ENCODE results near the gene KCNT2. TPM values are rescaled to one million over a fixed set of nuclear protein-coding genes. Genes with fewer than 3 reads are reported as not detected.

Gene KCNT2
- total and polyA plus RNA-seq, 9 of the 15 experiments (the other 6 are each of a cell fraction or from before 2014, with no cell fraction given) = 0.13 to 0.73 (median 0.28) TPM

GRCh38 chr1:196515904-196516303 is 92.3 kb downstream of the KCNT2 start:
- Histone ChIP-seq H3K9ac (ENCODE audit: insufficient read depth in 1 of 2, low read depth in 2 of 2, low read length in 2 of 2) (peak overlapping the region in 1 of 2 experiments; percentile 42; a peak in 2 of 4 replicates), H4K20me1 (replicated peaks; ENCODE audit: control insufficient read depth, insufficient read depth, low read length) (no peaks in the 10 kb centered on the region), H3K9me1 (ENCODE audit: control insufficient read depth, insufficient read depth, low read length) (no peaks in the 10 kb centered on the region), H3K9me3 (replicated peaks; ENCODE audit: control insufficient read depth, insufficient read depth, low read depth, low read length) (0 out of 2 replicates have a peak, but pooled peaks cover 4% of the 10 kb centered on the region), H3K4me1 (replicated peaks in 1 of 2; ENCODE audit: control insufficient read depth in 2 of 2, insufficient read depth in 2 of 2, low read length in 2 of 2) (peaks cover 3 to 12% of the 10 kb centered on the region in 2 experiments; a peak in 3 of 5 replicates), H3K36me3 (ENCODE audit: control insufficient read depth, insufficient read depth, low read length) (no peaks in the 10 kb centered on the region), H3K27me3 (ENCODE audit: control insufficient read depth in 2 of 2, insufficient read depth in 2 of 2, low read length in 2 of 2) (no peaks in the 10 kb centered on the region), H3K27ac (ENCODE audit: extremely low read depth, low read depth, low read length) (no peak overlapping the region; the same call in 2 of the 3 replicates), H3K4me3 (no peak overlapping the region), H3K79me2 (ENCODE audit: control insufficient read depth, insufficient read depth, low read length) (no peaks in the 10 kb centered on the region), H3K4me2 (ENCODE audit: insufficient read depth, low read length) (peak overlapping the region; percentile 75), H2AFZ (ENCODE audit: low read depth, low read length) (no peak overlapping the region)
- no peak for FAIRE-seq
- no TSS peak for BruUV-seq (replicated peaks)
- peak; percentile 29 for ATAC-seq
- TF ChIP-seq YY1 (IDR thresholded peaks at IDR 0.05; ENCODE audit: borderline replicate concordance in 1 of 3, control insufficient read depth in 1 of 3, extremely low read depth in 1 of 3, insufficient read depth in 3 of 3, insufficient read length in 1 of 3, insufficient replicate concordance in 2 of 3, low read depth in 1 of 3, low read length in 2 of 3) (peak in 1 of 3 experiments; percentile 10), TCF3 (CRISPR knock-in tag; IDR thresholded peaks at IDR 0.05) (0 out of 2 replicates have a peak, but pooled peaks have one; percentile 9), SMARCA4 (IDR thresholded peaks at IDR 0.05) (no peak)
- intact Hi-C loops (cut with micrococcal nuclease) (no loop called here), in situ Hi-C loops (cut with MboI) (no loop called here)
- DNase-seq (ENCODE audit: extremely low read depth in 1 of 4, low spot score in 3 of 4) = no peak
- ChIA-PET POLR2A (no interaction called here), CTCF (ENCODE audit: low intra/inter-chr PET ratio) (no interaction called here)
- WGBS (ENCODE audit: insufficient coverage, low coverage, missing lambda C conversion rate) = 40% methylated on average over 2 of the region's 2 CpGs

GRCh38 chr1:196513821-196514220 is 94.4 kb downstream of the KCNT2 start:
- BruUV-seq (replicated peaks) = no TSS peak
- H3K4me3 ChIP-seq = no peak overlapping the region
- FAIRE-seq (no peak), ATAC-seq (no peak), DNase-seq (ENCODE audit: extremely low read depth in 1 of 4, low spot score in 3 of 4) (no peak)
- intact Hi-C loops (cut with micrococcal nuclease) (no loop called here), in situ Hi-C loops (cut with MboI) (no loop called here)
- 0 out of 2 replicates have a peak, but pooled peaks cover 3% of the 10 kb centered on the region for H3K9me3 ChIP-seq (replicated peaks; ENCODE audit: control insufficient read depth, insufficient read depth, low read depth, low read length)
- CTCF ChIA-PET (ENCODE audit: low intra/inter-chr PET ratio) = no interaction called here
- peaks cover 3 to 12% of the 10 kb centered on the region in 2 experiments; a peak in 3 of 5 replicates for H3K4me1 ChIP-seq (replicated peaks in 1 of 2; ENCODE audit: control insufficient read depth in 2 of 2, insufficient read depth in 2 of 2, low read length in 2 of 2)
- H2AFZ ChIP-seq (ENCODE audit: low read depth, low read length) = no peak overlapping the region
- no peaks in the 10 kb centered on the region for H3K36me3 ChIP-seq (ENCODE audit: control insufficient read depth, insufficient read depth, low read length)
- no peaks in the 10 kb centered on the region for H4K20me1 ChIP-seq (replicated peaks; ENCODE audit: control insufficient read depth, insufficient read depth, low read length)
- POLR2A ChIA-PET = no interaction called here
- H3K27me3 ChIP-seq (ENCODE audit: control insufficient read depth in 2 of 2, insufficient read depth in 2 of 2, low read length in 2 of 2) = no peaks in the 10 kb centered on the region
- 37% methylated on average over 2 of the region's 2 CpGs for WGBS (ENCODE audit: insufficient coverage, low coverage, missing lambda C conversion rate)
- no peak overlapping the region for H3K4me2 ChIP-seq (ENCODE audit: insufficient read depth, low read length)
- no peaks in the 10 kb centered on the region for H3K9me1 ChIP-seq (ENCODE audit: control insufficient read depth, insufficient read depth, low read length)
- H3K27ac ChIP-seq (ENCODE audit: extremely low read depth, low read depth, low read length) = no peak overlapping the region
- H3K79me2 ChIP-seq (ENCODE audit: control insufficient read depth, insufficient read depth, low read length) = no peaks in the 10 kb centered on the region
- no peak overlapping the region for H3K9ac ChIP-seq (ENCODE audit: insufficient read depth in 1 of 2, low read depth in 2 of 2, low read length in 2 of 2)
- TF ChIP-seq, protein P1, sequence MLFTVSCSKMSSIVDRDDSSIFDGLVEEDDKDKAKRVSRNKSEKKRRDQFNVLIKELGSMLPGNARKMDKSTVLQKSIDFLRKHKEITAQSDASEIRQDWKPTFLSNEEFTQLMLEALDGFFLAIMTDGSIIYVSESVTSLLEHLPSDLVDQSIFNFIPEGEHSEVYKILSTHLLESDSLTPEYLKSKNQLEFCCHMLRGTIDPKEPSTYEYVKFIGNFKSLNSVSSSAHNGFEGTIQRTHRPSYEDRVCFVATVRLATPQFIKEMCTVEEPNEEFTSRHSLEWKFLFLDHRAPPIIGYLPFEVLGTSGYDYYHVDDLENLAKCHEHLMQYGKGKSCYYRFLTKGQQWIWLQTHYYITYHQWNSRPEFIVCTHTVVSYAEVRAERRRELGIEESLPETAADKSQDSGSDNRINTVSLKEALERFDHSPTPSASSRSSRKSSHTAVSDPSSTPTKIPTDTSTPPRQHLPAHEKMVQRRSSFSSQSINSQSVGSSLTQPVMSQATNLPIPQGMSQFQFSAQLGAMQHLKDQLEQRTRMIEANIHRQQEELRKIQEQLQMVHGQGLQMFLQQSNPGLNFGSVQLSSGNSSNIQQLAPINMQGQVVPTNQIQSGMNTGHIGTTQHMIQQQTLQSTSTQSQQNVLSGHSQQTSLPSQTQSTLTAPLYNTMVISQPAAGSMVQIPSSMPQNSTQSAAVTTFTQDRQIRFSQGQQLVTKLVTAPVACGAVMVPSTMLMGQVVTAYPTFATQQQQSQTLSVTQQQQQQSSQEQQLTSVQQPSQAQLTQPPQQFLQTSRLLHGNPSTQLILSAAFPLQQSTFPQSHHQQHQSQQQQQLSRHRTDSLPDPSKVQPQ (CRISPR knock-in tag; IDR thresholded peaks at IDR 0.05; ENCODE audit: borderline replicate concordance) = no peak
- TF ChIP-seq SMAD3 (CRISPR knock-in tag; conservative IDR thresholded peaks at IDR 0.05) = no peak
- TF ChIP-seq ZNF324 (CRISPR knock-in tag; IDR thresholded peaks at IDR 0.05) = no peak
- TF ChIP-seq MYC (IDR thresholded peaks at IDR 0.05; ENCODE audit: low read depth, low read length) = no peak
- no peak for TF ChIP-seq MYC (CRISPR knock-in tag; IDR thresholded peaks at IDR 0.05; ENCODE audit: borderline replicate concordance, low read depth)
- TF ChIP-seq KAT2B (IDR thresholded peaks at IDR 0.05; ENCODE audit: low read depth, low read length) = no peak
- TF ChIP-seq ZNF384 (IDR thresholded peaks at IDR 0.05; ENCODE audit: low read depth, low read length) = no peak
- TF ChIP-seq FOXP1 (CRISPR knock-in tag; IDR thresholded peaks at IDR 0.05) = no peak
- TF ChIP-seq ATF7 (IDR thresholded peaks at IDR 0.05) = no peak
- no peak for TF ChIP-seq SRF (CRISPR knock-in tag; IDR thresholded peaks at IDR 0.05)
